HG02798 (cell line): ENCODE results near the gene RASSF5.
"Not testable (repeated sequence)": the region's sequence is repeated elsewhere in the genome, so short reads cannot be mapped to it uniquely, and the experiment has no call there.

Source experiments
- ATAC-seq: cut with Tn5 transposase; IDR thresholded peaks from one replicate; pipeline ENCODE4 v1.9.1; 2021; ENCODE audit warnings: mild to moderate bottlenecking; ENCODE audit not compliant: unreplicated experiment, poor library complexity

Gene RASSF5

GRCh38 chr1:206608108-206608698 is 100.9 kb downstream of the RASSF5 start:
- ATAC-seq, result no peak

- ATAC-seq, result no peak
These were observed 102.1 kb downstream of the RASSF5 start for GRCh38 chr1:206609229-206609991.

- peak; percentile 97 for ATAC-seq
These were observed 105.0 kb downstream of the RASSF5 start, which contains the start of gene EIF2D for GRCh38 chr1:206612129-206612876. EIF2D (minus strand) TSS chr1:206612465; CDS start chr1:206612342, 123 bp downstream.

GRCh38 chr1:206626396-206626795 is 119.1 kb downstream of the RASSF5 start:
- ATAC-seq, result not testable (repeated sequence)

- ATAC-seq, result no peak
These were observed 121.6 kb downstream of the RASSF5 start for GRCh38 chr1:206628916-206629315.

- no peak for ATAC-seq
These were observed 123.8 kb downstream of the RASSF5 start for GRCh38 chr1:206631085-206631509.

GRCh38 chr1:206633708-206634121 is 126.4 kb downstream of the RASSF5 start:
- no peak for ATAC-seq

- no peak for ATAC-seq
These were observed 127.2 kb downstream of the RASSF5 start for GRCh38 chr1:206634365-206635079.

- peak; percentile 94 for ATAC-seq
These were observed 128.0 kb downstream of the RASSF5 start, which contains the start of gene DYRK3 for GRCh38 chr1:206635080-206635977. DYRK3 (plus strand) TSS chr1:206635536; CDS start chr1:206635704, 168 bp downstream.

GRCh38 chr1:206635978-206636345 is 128.6 kb downstream of the RASSF5 start:
- ATAC-seq, result no peak

- no peak for ATAC-seq
These were observed 129.3 kb downstream of the RASSF5 start for GRCh38 chr1:206636671-206637070.

GRCh38 chr1:206637605-206638004 is 130.3 kb downstream of the RASSF5 start:
- no peak for ATAC-seq
